Fibroblast of skin of right quadriceps (primary cell): Measurements from ENCODE around the gene RGN.
"Not testable (repeated sequence)": the region's sequence is repeated elsewhere in the genome, so short reads cannot be mapped to it uniquely, and the experiment has no call there.

Source experiments
- DNase-seq: peaks from one replicate; pipeline ENCODE4 v3.0.0-alpha.2; 2013

The RGN gene

DNA sequence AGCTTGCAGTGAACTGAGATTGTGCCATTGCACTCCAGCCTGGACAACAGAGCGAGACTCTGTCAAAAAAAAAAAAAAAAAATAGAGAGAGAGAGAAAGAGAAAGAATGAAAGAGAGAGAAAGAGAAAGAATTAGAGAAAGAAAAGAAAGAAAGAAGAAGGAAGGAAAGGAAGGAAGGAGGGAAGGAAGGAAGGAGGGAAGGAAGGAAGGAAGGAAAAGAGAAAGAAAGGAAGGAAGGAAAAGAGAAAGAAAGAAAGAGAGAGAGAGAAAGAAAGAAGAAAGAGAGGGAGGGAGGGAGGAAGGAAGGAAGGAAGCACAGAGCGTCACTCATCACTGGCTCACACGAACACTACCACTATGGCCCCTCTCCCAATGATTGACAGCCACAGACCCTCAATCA lies 46.2 kb downstream of the RGN start:
- not testable (repeated sequence) for DNase-seq

DNA sequence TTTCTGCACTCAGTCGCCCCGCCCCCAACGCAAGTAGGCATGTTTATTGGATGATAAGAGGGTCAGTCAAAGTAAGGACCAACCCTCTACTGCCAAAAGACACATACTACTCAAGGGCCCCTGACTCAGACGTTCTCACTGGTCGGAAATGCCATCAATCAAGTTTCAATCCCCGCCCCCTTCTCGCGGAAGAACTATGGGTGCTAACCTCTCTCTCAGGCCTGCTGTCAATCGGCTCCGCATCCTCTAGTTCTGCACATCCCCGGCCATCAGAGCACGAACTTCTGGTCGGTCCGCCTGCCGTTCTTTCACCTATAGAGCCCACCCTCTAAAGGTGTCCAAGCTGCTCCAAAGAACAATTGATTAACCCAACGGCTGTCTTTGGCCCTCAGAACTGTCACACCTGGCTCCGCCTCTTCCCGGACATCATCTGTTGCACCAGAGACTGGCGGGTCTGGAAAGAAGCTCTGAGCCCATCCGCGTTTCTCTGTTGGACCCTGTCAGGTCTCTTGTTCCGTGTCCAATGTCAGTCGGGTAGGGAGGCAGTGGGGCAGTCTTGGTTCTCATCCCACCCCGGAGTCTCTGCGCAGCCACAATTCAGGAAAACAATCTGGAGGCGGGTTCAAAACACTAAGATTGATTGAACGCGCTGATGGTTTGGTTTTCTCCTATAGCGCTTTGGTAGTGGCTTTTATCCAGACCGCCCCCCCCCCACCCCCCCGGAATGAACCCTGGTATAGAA lies 51.1 kb downstream of the RGN start:
- peak; percentile 96 for DNase-seq

DNA sequence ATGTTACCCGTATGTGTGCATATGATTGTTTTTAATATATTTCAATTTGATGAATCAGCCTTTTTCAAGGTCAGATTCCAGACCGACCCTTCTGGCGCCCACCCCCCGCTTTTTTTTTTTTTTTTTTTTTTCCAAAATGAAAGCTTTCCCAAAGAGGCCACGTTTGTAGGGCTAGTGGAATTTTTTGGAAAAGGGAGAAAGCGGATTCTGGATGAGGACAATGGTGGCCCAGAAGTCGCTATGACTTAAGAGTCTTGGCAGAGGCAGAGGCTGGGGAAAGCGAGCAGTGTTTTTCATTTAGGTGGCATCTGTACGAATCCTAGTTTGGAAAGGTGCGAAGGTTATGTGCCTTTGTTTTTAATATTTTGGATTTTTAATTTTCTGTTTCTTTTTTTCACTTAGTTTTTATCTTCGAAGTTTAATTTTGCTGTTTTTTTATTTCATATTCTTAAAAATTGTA lies 51.7 kb downstream of the RGN start:
- no peak for DNase-seq

DNA sequence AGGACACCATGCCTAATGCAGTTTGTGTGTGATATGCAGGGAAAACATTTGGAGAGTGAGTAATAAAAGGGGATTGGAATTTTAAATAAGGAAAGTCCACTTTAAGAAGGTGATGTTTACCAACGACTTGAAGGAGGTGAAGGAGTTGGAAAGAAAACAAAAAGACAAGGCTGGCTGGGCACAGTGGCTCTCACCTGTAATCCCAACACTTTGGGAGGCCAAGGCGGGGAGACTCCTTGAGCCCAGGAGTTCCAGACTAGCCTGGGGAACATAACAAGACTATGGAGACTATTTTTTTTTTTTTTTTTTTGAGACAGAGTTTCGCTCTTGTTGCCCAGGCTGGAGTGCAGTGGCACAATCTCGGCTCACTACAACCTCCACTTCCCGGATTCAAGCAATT lies 55.2 kb downstream of the RGN start:
- no peak for DNase-seq

DNA sequence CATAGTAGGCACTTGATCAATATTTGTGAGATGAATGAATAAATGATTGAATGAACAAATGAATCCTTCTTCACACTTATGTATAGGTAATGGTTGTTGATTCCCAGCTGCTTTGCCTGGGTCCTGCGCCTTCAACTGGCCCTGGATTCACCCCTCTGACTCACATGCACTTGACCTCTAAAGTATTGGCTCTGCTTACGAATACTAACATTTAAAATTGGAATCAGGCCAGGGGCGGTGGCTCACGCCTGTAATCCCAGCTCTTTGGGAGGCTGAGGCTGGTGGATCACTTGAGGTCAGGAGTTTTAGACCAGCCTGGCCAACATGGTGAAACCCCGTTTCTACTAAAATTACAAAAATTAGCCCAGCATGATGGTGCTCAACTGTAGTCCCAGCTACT lies 57.4 kb downstream of the RGN start:
- not testable (repeated sequence) for DNase-seq

DNA sequence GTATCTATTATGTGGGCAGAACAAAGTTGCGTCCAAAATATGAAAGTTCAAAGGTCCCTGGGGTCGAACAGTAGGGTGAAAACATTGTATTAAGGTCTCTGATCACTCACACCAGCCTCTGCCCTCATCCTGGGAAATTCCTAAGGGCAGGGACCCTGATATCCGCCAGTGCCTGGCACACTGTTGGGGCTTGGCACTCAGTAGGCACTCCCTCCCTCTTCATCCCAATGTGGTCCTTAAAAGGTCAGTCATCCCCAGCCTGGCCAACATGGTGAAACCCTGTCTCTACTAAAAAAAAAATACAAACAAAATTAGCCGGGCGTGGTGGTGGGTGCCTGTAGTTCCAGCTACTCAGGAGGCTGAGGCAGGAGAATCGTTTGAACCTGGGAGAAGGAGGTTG lies 59.9 kb downstream of the RGN start:
- no peak for DNase-seq
